RWPE2 (cell line): ENCODE results near the gene DRC3.
A peak's percentile ranks its signal among the peaks of the same experiment; 100 is the strongest.

Source experiments
- ATAC-seq: fragments of 200-7000 bp; cut with Tn5 transposase; 3 replicates; pipeline ENCODE4 v1.9.1; 2021; ENCODE audit warnings: low read depth
- DNase-seq: peaks from one replicate; pipeline ENCODE4 v3.0.0-alpha.2; 2020; ENCODE audit warnings: low spot score
- H3K27ac ChIP-seq: fragments of 450-650 bp; 2 replicates; pipeline ENCODE4 v1.5.1; 2017; ENCODE audit warnings: mild to moderate bottlenecking; ENCODE audit not compliant: poor library complexity, severe bottlenecking
- H3K27me3 ChIP-seq: fragments of 250-450 bp; sonication (Bioruptor Pico); 2 replicates; pipeline ENCODE4 v1.5.1; 2021; ENCODE audit warnings: mild to moderate bottlenecking, moderate library complexity; ENCODE audit not compliant: insufficient read depth, poor library complexity, severe bottlenecking
- H3K36me3 ChIP-seq: fragments of 250-450 bp; sonication (Bioruptor Pico); 2 replicates; pipeline ENCODE4 v1.5.1; 2020; ENCODE audit warnings: low read depth, mild to moderate bottlenecking, moderate library complexity
- H3K4me1 ChIP-seq: fragments of 250-450 bp; sonication (Bioruptor Pico); 2 replicates; pipeline ENCODE4 v1.5.1; 2021; ENCODE audit warnings: mild to moderate bottlenecking, moderate library complexity; ENCODE audit not compliant: insufficient read depth, poor library complexity, severe bottlenecking
- H3K4me3 ChIP-seq: fragments of 250-450 bp; sonication (Bioruptor Pico); 2 replicates; pipeline ENCODE4 v1.5.1; 2021; ENCODE audit warnings: mild to moderate bottlenecking, moderate library complexity; ENCODE audit not compliant: severe bottlenecking
- H3K9me3 ChIP-seq: fragments of 250-450 bp; sonication (Bioruptor Pico); 2 replicates; pipeline ENCODE4 v1.5.1; 2021; ENCODE audit warnings: mild to moderate bottlenecking, moderate library complexity; ENCODE audit not compliant: severe bottlenecking
- TF ChIP-seq, protein P1 (sequence below): fragments of 450-650 bp; IDR thresholded peaks from one replicate; pipeline ENCODE4 v1.5.1; 2017; ENCODE audit warnings: mild to moderate bottlenecking, moderate library complexity; ENCODE audit not compliant: poor library complexity, severe bottlenecking

DRC3 gene

DNA sequence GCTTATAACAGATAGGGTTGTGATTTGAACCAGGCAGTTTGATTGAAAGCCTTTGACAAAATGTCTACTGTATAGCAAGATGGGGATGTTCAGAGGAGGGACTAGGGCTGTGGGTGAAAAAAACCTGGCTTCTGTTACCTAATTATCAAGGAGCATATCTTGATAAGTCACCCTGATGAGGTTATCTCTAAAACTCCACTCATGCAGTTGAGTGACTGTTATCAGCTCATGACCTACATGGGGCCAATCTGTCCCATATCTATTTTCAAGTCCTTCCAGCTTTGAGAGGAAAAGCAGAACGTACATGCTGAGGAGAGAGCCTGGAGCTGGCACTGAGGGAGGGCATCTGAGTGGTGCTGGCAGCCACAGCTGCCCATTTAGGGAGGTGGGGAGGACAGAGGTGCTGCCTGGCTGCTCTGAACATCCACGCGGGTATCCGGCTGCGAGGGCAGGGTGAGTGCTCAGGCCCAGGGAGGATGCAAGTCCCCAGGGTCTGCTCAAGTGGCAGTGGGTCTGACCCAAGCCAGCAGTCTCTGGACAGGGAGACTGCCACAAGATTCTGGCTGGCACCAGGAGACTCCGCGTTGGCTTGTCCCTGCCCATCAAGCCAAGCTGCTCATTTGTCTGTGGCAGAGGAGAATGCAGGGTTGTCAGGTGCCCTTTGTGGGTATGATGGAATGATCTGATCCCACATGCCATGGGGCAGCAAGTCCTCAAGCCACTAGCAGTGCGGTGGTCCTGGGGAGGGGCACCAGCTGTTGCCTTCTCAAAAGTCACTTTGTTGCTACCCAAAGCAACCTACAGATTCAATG lies 37.2 kb downstream of the DRC3 start:
- H3K4me3 ChIP-seq, result no peak overlapping the region
- TF ChIP-seq, protein P1, sequence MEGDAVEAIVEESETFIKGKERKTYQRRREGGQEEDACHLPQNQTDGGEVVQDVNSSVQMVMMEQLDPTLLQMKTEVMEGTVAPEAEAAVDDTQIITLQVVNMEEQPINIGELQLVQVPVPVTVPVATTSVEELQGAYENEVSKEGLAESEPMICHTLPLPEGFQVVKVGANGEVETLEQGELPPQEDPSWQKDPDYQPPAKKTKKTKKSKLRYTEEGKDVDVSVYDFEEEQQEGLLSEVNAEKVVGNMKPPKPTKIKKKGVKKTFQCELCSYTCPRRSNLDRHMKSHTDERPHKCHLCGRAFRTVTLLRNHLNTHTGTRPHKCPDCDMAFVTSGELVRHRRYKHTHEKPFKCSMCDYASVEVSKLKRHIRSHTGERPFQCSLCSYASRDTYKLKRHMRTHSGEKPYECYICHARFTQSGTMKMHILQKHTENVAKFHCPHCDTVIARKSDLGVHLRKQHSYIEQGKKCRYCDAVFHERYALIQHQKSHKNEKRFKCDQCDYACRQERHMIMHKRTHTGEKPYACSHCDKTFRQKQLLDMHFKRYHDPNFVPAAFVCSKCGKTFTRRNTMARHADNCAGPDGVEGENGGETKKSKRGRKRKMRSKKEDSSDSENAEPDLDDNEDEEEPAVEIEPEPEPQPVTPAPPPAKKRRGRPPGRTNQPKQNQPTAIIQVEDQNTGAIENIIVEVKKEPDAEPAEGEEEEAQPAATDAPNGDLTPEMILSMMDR, result no peak
- peaks cover 5% of the 10 kb centered on the region for H3K4me1 ChIP-seq
- H3K9me3 ChIP-seq, result no peaks in the 10 kb centered on the region
- no peak for DNase-seq
- H3K36me3 ChIP-seq, result no peaks in the 10 kb centered on the region
- no peaks in the 10 kb centered on the region for H3K27me3 ChIP-seq
- no peak for ATAC-seq
- H3K27ac ChIP-seq, result peak overlapping the region; percentile 47

DNA sequence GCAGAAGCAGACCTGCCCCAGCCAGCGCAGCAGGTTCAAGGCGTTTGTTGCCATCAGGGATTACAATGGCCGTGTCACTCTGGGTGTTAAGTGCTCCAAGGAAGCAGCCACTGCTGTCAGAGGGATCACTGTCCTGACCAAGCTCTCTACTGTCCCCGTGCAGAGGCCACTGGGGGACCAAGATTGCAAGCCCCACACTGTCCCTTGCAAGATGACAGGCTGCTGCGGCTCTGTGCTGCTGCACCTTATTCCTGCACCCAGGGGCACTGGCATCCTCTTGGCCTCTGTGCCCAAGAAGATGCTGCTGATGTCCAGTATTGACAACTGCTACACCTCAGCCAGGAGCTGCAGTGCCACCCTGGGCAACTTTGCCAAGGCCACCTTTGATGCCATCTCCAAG lies 38.6 kb downstream of the DRC3 start:
- ATAC-seq (no peak), DNase-seq (no peak)
- H3K4me3 ChIP-seq, result no peak overlapping the region
- TF ChIP-seq, protein P1, result no peak
- peaks cover 5% of the 10 kb centered on the region for H3K4me1 ChIP-seq
- H3K9me3 ChIP-seq, result no peaks in the 10 kb centered on the region
- H3K36me3 ChIP-seq, result no peaks in the 10 kb centered on the region
- no peaks in the 10 kb centered on the region for H3K27me3 ChIP-seq
- H3K27ac ChIP-seq, result no peak overlapping the region

DNA sequence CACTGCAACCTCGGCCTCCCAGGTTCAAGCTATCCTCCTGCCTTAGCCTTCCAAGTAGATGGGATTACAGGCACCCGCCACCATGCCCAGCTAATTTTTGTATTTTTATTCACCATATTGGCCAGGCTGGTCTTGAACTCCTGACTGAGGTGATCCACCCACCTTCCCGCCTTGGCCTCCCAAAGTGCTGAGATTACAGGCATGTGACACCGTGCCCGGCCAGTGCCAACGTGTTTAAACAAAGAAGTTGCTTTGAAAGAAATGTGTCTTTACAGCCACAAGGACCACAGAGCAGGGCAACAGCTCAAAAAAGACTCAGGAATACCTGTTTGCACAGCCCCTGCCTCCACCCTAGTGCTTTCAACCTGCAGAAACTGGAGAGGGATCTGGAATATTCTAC lies 41.3 kb downstream of the DRC3 start:
- TF ChIP-seq, protein P1, result no peak
- ATAC-seq (no peak), DNase-seq (no peak)
- no peaks in the 10 kb centered on the region for H3K36me3 ChIP-seq
- H3K4me3 ChIP-seq, result no peak overlapping the region
- H3K27me3 ChIP-seq, result no peaks in the 10 kb centered on the region
- H3K4me1 ChIP-seq, result peaks cover 2% of the 10 kb centered on the region
- H3K27ac ChIP-seq, result no peak overlapping the region
- no peaks in the 10 kb centered on the region for H3K9me3 ChIP-seq

DNA sequence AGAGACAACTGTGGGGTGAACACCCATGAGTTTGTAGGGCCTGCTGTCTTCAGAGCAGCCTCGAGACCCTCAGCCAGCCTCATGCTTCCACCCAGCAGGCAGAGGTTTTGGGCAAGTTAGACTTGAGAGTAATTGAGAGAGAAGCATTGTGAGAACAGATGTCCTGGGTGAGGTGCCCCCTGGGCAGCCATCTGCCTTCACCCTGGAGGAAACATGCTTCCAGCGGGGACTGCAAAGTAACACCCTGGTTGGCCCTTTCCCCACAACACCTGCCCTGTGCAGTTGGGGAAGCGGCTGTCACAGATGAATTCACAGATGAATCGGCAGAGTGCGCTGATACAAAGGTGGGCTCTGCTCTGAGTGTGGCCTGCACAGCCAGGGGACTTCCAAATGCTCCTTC lies 42.9 kb downstream of the DRC3 start:
- no peaks in the 10 kb centered on the region for H3K27me3 ChIP-seq
- no peak overlapping the region for H3K27ac ChIP-seq
- H3K4me3 ChIP-seq, result no peak overlapping the region
- H3K9me3 ChIP-seq, result no peaks in the 10 kb centered on the region
- DNase-seq (no peak), ATAC-seq (no peak)
- H3K36me3 ChIP-seq, result no peaks in the 10 kb centered on the region; the same call in 1 of the 2 replicates
- no peaks in the 10 kb centered on the region for H3K4me1 ChIP-seq
- TF ChIP-seq, protein P1, result no peak

DNA sequence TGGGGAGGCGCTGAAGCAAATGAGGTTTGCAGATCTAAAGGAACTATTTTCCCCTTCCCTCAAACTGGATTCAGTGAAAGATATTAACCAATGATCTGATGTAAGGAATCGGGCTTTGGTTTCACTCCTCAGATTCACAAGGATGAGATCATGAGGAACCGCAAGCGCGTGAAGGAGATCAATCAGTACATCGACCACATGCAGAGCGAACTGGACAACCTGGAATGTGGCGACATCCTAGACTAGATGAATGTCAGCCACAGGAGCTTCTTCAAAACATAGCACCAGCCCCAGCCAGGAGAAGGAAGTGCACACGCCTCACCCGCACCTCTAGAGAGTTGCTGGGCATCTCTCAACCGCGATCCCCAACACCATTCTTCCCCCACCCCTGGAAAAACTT lies 43.8 kb downstream of the DRC3 start:
- H3K36me3 ChIP-seq, result peaks cover 2% of the 10 kb centered on the region
- H3K9me3 ChIP-seq, result no peaks in the 10 kb centered on the region
- no peaks in the 10 kb centered on the region for H3K27me3 ChIP-seq
- H3K4me3 ChIP-seq, result no peak overlapping the region
- ATAC-seq (no peak), DNase-seq (no peak)
- no peaks in the 10 kb centered on the region for H3K4me1 ChIP-seq
- no peak overlapping the region for H3K27ac ChIP-seq
- TF ChIP-seq, protein P1, result no peak
